GM12878 (cell line): ENCODE data around the gene HESX1. TPM values are rescaled to one million over a fixed set of nuclear protein-coding genes. Genes with fewer than 3 reads are reported as not detected.

Experiments used
- ATAC-seq: fragments of 200-7000 bp; cut with Tn5 transposase; 3 replicates; pipeline ENCODE4 v1.9.1; 2020; ENCODE audit warnings: mild to moderate bottlenecking, moderate library complexity
- BruUV-seq: library from RNA; stranded (reverse); fragments of 400-500 nt; replicated peaks from 2 replicates; lab custom pipeline; 2021; lab: Mats Ljungman, UMichigan
- CTCF ChIA-PET: fragments of 300-600 bp; sonication (Branson Sonifier 250); formaldehyde crosslinking; extraction: SDS; loops from one replicate; lab custom pipeline; 2021; ENCODE audit warnings: inconsistent platforms; lab: Yijun Ruan, JAX
- POLR2A ChIA-PET: fragments of 350-600 bp; formaldehyde crosslinking; extraction: SDS; loops from one replicate; lab custom pipeline; 2021; ENCODE audit warnings: inconsistent platforms; lab: Charles Lee
- RAD21 ChIA-PET: fragments of 300-600 bp; sonication (Branson Sonifier 250); formaldehyde crosslinking; loops from one replicate; lab custom pipeline; 2023; ENCODE audit warnings: antibody characterized with exemption; ENCODE audit not compliant: unreplicated experiment; lab: Charles Lee
- SMC1A ChIA-PET: fragments of 300-600 bp; sonication (Branson Sonifier 250); formaldehyde crosslinking; loops from one replicate; lab custom pipeline; 2023; ENCODE audit not compliant: unreplicated experiment, uncharacterized antibody; lab: Charles Lee
- DNase-seq: peaks from one replicate; pipeline ENCODE4 v3.0.0-alpha.2; 2011; ENCODE audit warnings: low read depth, low spot score
- FAIRE-seq: peaks from 3 replicates; lab custom pipeline; 2011; peaks lifted over from hg19 to GRCh38; lab: Jason Lieb, UNC
- H2AFZ ChIP-seq: 2 replicates; pipeline ENCODE4 v1.6.0; 2011; ENCODE audit warnings: low read depth, low read length, control low read depth; ENCODE audit not compliant: control insufficient read depth
- H3K27ac ChIP-seq: 2 replicates; pipeline ENCODE4 v1.5.1; 2011; ENCODE audit warnings: control low read depth; ENCODE audit not compliant: control insufficient read depth, insufficient read depth
- H3K27me3 ChIP-seq, 2 experiments: replicated peaks in 1 of 2; 2 replicates each; pipeline versions ENCODE4 v1.6.0 to v1.6.1; 2011; ENCODE audit warnings: low read length in 1 of 2; ENCODE audit not compliant: control insufficient read depth in 2 of 2, insufficient read depth in 2 of 2
- H3K36me3 ChIP-seq, 2 experiments: 2 replicates each; pipeline ENCODE4 v1.5.1; 2011; ENCODE audit warnings: low read length in 1 of 2; ENCODE audit not compliant: control insufficient read depth in 2 of 2, insufficient read depth in 2 of 2
- H3K4me1 ChIP-seq: 2 replicates; pipeline ENCODE4 v1.6.1; 2011; ENCODE audit warnings: mild to moderate bottlenecking, low read length, moderate library complexity, mixed read lengths; ENCODE audit not compliant: control insufficient read depth, insufficient read depth
- H3K4me2 ChIP-seq: 2 replicates; pipeline ENCODE4 v1.6.0; 2011; ENCODE audit warnings: control low read depth; ENCODE audit not compliant: control insufficient read depth, insufficient read depth
- H3K4me3 ChIP-seq: fragments of 200-600 bp; sonication (generic); 2 replicates; pipeline ENCODE4 v1.5.1; 2016
- H3K79me2 ChIP-seq: 2 replicates; pipeline ENCODE4 v1.6.0; 2011; ENCODE audit warnings: low read length; ENCODE audit not compliant: control insufficient read depth, insufficient read depth
- H3K9ac ChIP-seq: 2 replicates; pipeline ENCODE4 v1.8.0; 2011; ENCODE audit warnings: low read length, control low read depth, mixed read lengths; ENCODE audit not compliant: control insufficient read depth, insufficient read depth
- H3K9me3 ChIP-seq: replicated peaks from 3 replicates; pipeline ENCODE4 v1.5.1; 2011; ENCODE audit warnings: mild to moderate bottlenecking, low read length; ENCODE audit not compliant: control insufficient read depth, insufficient read depth
- H4K20me1 ChIP-seq: 2 replicates; pipeline ENCODE4 v1.6.0; 2011; ENCODE audit not compliant: control insufficient read depth, insufficient read depth
- BHLHE40 ChIP-seq, 2 experiments: fragments of 450-650 bp in 1 of 2; IDR thresholded peaks; 2 replicates each; pipeline ENCODE4 v1.6.1; 2011 to 2017; ENCODE audit warnings: low read depth in 2 of 2, borderline replicate concordance in 1 of 2, improper control_type of control experiment in 1 of 2, low read length in 1 of 2, mild to moderate bottlenecking in 1 of 2
- CHD2 ChIP-seq: IDR thresholded peaks from 2 replicates; pipeline ENCODE4 v1.6.1; 2011; ENCODE audit warnings: low read depth, low read length, improper control_type of control experiment, borderline replicate concordance
- ESRRA ChIP-seq: IDR thresholded peaks from 2 replicates; pipeline ENCODE4 v1.6.1; 2012; ENCODE audit warnings: mild to moderate bottlenecking, low read length, improper control_type of control experiment
- KAT2A ChIP-seq: conservative IDR thresholded peaks from 2 replicates; pipeline ENCODE4 v1.6.1; 2011; ENCODE audit warnings: low read depth, low read length; ENCODE audit not compliant: control insufficient read depth
- KLF5 ChIP-seq: fragments of 450-650 bp; IDR thresholded peaks from 2 replicates; pipeline ENCODE4 v1.6.1; 2014; ENCODE audit warnings: mild to moderate bottlenecking; ENCODE audit not compliant: partially characterized antibody
- NFYA ChIP-seq: IDR thresholded peaks from 2 replicates; pipeline ENCODE4 v1.6.1; 2011; ENCODE audit warnings: low read depth, mild to moderate bottlenecking, low read length, improper control_type of control experiment, borderline replicate concordance
- NR2C2 ChIP-seq: IDR thresholded peaks from 2 replicates; pipeline ENCODE4 v1.6.1; 2011; ENCODE audit warnings: borderline replicate concordance, low read depth; ENCODE audit not compliant: control insufficient read depth, insufficient read length
- PAX8 ChIP-seq: fragments of 450-650 bp; IDR thresholded peaks from 2 replicates; pipeline ENCODE4 v1.6.1; 2017; ENCODE audit warnings: mild to moderate bottlenecking, moderate library complexity
- PKNOX1 ChIP-seq: fragments of 450-650 bp; IDR thresholded peaks from 2 replicates; pipeline ENCODE4 v1.6.1; 2016; ENCODE audit warnings: mild to moderate bottlenecking
- POU2F2 ChIP-seq: IDR thresholded peaks from 3 replicates; pipeline ENCODE4 v1.6.1; 2011; ENCODE audit warnings: low read depth, mild to moderate bottlenecking, low read length, borderline replicate concordance
- SUZ12 ChIP-seq: fragments of 200-600 bp; sonication (generic); IDR thresholded peaks from one replicate; pipeline ENCODE4 v1.6.1; 2018; ENCODE audit warnings: antibody characterized with exemption, mild to moderate bottlenecking; ENCODE audit not compliant: unreplicated experiment
- WRNIP1 ChIP-seq: IDR thresholded peaks from 2 replicates; pipeline ENCODE4 v1.6.1; 2011; ENCODE audit warnings: low read depth, low read length, improper control_type of control experiment, borderline replicate concordance
- ZNF274 ChIP-seq: IDR thresholded peaks from one replicate; pipeline ENCODE4 v1.8.0; 2011; ENCODE audit not compliant: insufficient read length, insufficient read depth
- WGBS: methylation state at CpG from one replicate; pipeline ENCODE4 v1.1.6; 2016; ENCODE audit warnings: low lambda C conversion rate; ENCODE audit not compliant: insufficient replicate concordance, insufficient coverage; ENCODE audit errors: missing lambda C conversion rate; 5-methylcytosine and 5-hydroxymethylcytosine counted together
- in situ Hi-C: fragments of 300-500 bp; cut with MboI; formaldehyde crosslinking; loops from 9 replicates; pipeline ENCODE4 v1.14.3; 2018; ENCODE audit warnings: mixed read lengths
- intact Hi-C: fragments of 100-400 bp; cut with micrococcal nuclease; formaldehyde crosslinking; loops from one replicate; pipeline ENCODE4 v1.14.2; 2022; ENCODE audit not compliant: unreplicated experiment
- polyA plus RNA-seq, 11 experiments: library from polyadenylated mRNA; depleted of rRNA in 4 of 11; unstranded in 6 of 11; stranded (reverse) in 5 of 11; fragments of >200 nt; fragmentation: Nextera tagmentation in 4 of 11; fragmentation: Illumina TruSeq in 1 of 11; extraction: Ambion mirVana in 4 of 11; extraction: Trizol in 1 of 11; gene quantifications; 1 replicate in 1 of 11; 2 replicates in 10 of 11; pipeline versions ENCODE4 v1.2.1 to v1.2.3, GENCODE V29; 2011 to 2016; ENCODE audit warnings: inconsistent platforms in 2 of 11, missing spikeins in 2 of 11, low read depth in 1 of 11
- total RNA-seq, 4 experiments: library from RNA; depleted of rRNA in 3 of 4; stranded (reverse); fragments of >200 nt in 3 of 4; fragmentation: Illumina TruSeq in 1 of 4; extraction: Trizol in 1 of 4; gene quantifications; 2 replicates each; pipeline versions ENCODE4 v1.2.1 to v1.2.3, GENCODE V29; 2013 to 2021
- TF ChIP-seq, protein P1 (sequence below): fragments of 450-650 bp; IDR thresholded peaks from 2 replicates; pipeline ENCODE4 v1.6.1; 2017; ENCODE audit warnings: antibody characterized with exemption, mild to moderate bottlenecking, moderate library complexity

The HESX1 gene
- total and polyA plus RNA-seq, 10 of the 15 experiments (the other 5 are each of a cell fraction or from before 2014, with no cell fraction given) = 2.5 to 5.9 (median 4.3) TPM

- ChIA-PET RAD21 (no interaction called here), POLR2A (no interaction called here), SMC1A (no interaction called here), CTCF (interaction anchor here (1.0 kb wide), 1 partner anchor 21 kb away, joined by 3 read pairs; no protein-coding TSS in a partner anchor)
- no peak overlapping the region for H2AFZ ChIP-seq
- no peak overlapping the region for H3K4me2 ChIP-seq
- H3K9me3 ChIP-seq = no peaks in the 10 kb centered on the region
- H3K36me3 ChIP-seq = no peaks in the 10 kb centered on the region
- FAIRE-seq (no peak), ATAC-seq (no peak), DNase-seq (no peak)
- H3K27ac ChIP-seq = no peak overlapping the region
- H3K27me3 ChIP-seq = peaks cover 0 to 2% of the 10 kb centered on the region in 2 experiments; a peak in 3 of 4 replicates
- no TSS peak for BruUV-seq
- intact Hi-C loops = no loop called here
- no peak overlapping the region for H3K9ac ChIP-seq
- H4K20me1 ChIP-seq = no peaks in the 10 kb centered on the region
- H3K79me2 ChIP-seq = no peaks in the 10 kb centered on the region
- 42% methylated on average over 19 of the region's 19 CpGs for WGBS
- TF ChIP-seq ESRRA (no peak), ZNF274 (no peak), KLF5 (no peak), BHLHE40 (IDR thresholded peaks at IDR 0.05; ENCODE audit: borderline replicate concordance in 1 of 2, low read depth in 2 of 2, low read length in 1 of 2) (no peak), POU2F2 (no peak), SUZ12 (no peak), WRNIP1 (no peak), NFYA (no peak), PAX8 (no peak), KAT2A (no peak), CHD2 (no peak), PKNOX1 (no peak), NR2C2 (no peak)
- TF ChIP-seq, protein P1, sequence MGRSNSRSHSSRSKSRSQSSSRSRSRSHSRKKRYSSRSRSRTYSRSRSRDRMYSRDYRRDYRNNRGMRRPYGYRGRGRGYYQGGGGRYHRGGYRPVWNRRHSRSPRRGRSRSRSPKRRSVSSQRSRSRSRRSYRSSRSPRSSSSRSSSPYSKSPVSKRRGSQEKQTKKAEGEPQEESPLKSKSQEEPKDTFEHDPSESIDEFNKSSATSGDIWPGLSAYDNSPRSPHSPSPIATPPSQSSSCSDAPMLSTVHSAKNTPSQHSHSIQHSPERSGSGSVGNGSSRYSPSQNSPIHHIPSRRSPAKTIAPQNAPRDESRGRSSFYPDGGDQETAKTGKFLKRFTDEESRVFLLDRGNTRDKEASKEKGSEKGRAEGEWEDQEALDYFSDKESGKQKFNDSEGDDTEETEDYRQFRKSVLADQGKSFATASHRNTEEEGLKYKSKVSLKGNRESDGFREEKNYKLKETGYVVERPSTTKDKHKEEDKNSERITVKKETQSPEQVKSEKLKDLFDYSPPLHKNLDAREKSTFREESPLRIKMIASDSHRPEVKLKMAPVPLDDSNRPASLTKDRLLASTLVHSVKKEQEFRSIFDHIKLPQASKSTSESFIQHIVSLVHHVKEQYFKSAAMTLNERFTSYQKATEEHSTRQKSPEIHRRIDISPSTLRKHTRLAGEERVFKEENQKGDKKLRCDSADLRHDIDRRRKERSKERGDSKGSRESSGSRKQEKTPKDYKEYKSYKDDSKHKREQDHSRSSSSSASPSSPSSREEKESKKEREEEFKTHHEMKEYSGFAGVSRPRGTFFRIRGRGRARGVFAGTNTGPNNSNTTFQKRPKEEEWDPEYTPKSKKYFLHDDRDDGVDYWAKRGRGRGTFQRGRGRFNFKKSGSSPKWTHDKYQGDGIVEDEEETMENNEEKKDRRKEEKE = no peak
- TF ChIP-seq, all 136 proteins: peak for 0
- Histone ChIP-seq H3K4me3 (no peak overlapping the region), H3K4me1 (no peaks in the 10 kb centered on the region)
- in situ Hi-C loops = no loop called here
Measured at GRCh38 chr3:57152151-57153143, 47.3 kb downstream of the HESX1 start.
